ENCODE measurements around the gene IL20. TPM values are rescaled to one million over a fixed set of nuclear protein-coding genes. Genes with fewer than 3 reads are reported as not detected.

Gene IL20
- total RNA-seq, 1 experiment from 2014 or later, result not detected

- no peak overlapping the region for H3K4me3 ChIP-seq (ENCODE audit: low read depth in 2 of 2, low read length in 2 of 2)
- no peaks in the 10 kb centered on the region for H3K9me3 ChIP-seq (ENCODE audit: control insufficient read depth, insufficient read depth, low read depth, low read length)
- CTCF ChIA-PET, result no interaction called here
- DNase-seq (ENCODE audit: low read depth, low spot score) (no peak), ATAC-seq (no peak)
- no peak overlapping the region for H3K27ac ChIP-seq (ENCODE audit: low read length)
- in situ Hi-C loops (cut with HindIII; ENCODE audit: low pct_unique_long_range_greater_than_20kb, low sequenced_read_pairs) (no loop called here), intact Hi-C loops (cut with micrococcal nuclease; ENCODE audit: unreplicated experiment) (no loop called here)
- POLR2A ChIA-PET, result interaction anchor here (0.5 kb wide), 1 partner anchor 163 kb away, joined by 4 read pairs; no protein-coding TSS in a partner anchor
- no peaks in the 10 kb centered on the region for H3K4me1 ChIP-seq (ENCODE audit: control insufficient read depth, insufficient read depth, low read length)
- no peak for TF ChIP-seq TCF7L2 (IDR thresholded peaks at IDR 0.05; ENCODE audit: low read depth, low read length)
- TF ChIP-seq CTCF (IDR thresholded peaks at IDR 0.05), result no peak
- TF ChIP-seq, protein P1, sequence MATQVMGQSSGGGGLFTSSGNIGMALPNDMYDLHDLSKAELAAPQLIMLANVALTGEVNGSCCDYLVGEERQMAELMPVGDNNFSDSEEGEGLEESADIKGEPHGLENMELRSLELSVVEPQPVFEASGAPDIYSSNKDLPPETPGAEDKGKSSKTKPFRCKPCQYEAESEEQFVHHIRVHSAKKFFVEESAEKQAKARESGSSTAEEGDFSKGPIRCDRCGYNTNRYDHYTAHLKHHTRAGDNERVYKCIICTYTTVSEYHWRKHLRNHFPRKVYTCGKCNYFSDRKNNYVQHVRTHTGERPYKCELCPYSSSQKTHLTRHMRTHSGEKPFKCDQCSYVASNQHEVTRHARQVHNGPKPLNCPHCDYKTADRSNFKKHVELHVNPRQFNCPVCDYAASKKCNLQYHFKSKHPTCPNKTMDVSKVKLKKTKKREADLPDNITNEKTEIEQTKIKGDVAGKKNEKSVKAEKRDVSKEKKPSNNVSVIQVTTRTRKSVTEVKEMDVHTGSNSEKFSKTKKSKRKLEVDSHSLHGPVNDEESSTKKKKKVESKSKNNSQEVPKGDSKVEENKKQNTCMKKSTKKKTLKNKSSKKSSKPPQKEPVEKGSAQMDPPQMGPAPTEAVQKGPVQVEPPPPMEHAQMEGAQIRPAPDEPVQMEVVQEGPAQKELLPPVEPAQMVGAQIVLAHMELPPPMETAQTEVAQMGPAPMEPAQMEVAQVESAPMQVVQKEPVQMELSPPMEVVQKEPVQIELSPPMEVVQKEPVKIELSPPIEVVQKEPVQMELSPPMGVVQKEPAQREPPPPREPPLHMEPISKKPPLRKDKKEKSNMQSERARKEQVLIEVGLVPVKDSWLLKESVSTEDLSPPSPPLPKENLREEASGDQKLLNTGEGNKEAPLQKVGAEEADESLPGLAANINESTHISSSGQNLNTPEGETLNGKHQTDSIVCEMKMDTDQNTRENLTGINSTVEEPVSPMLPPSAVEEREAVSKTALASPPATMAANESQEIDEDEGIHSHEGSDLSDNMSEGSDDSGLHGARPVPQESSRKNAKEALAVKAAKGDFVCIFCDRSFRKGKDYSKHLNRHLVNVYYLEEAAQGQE (IDR thresholded peaks at IDR 0.05; ENCODE audit: insufficient read depth in 1 of 2, low read depth in 2 of 2, low read length in 1 of 2), result no peak
- TF ChIP-seq POLR2AphosphoS5 (IDR thresholded peaks at IDR 0.05; ENCODE audit: low read depth, low read length), result no peak
- TF ChIP-seq SIN3A (IDR thresholded peaks at IDR 0.05; ENCODE audit: borderline replicate concordance, insufficient read depth, low read depth, low read length), result no peak
- no peaks in the 10 kb centered on the region for H3K36me3 ChIP-seq (ENCODE audit: control insufficient read depth, insufficient read depth, low read length)
- BruUV-seq (replicated peaks), result no TSS peak
- H3K27me3 ChIP-seq (ENCODE audit: control insufficient read depth, insufficient read depth, low read length), result peaks cover 10% of the 10 kb centered on the region
These were observed 39.0 kb upstream of the IL20 start for GRCh38 chr1:206826394-206826793.

- BruUV-seq (replicated peaks), result no TSS peak
- TF ChIP-seq TCF7L2 (IDR thresholded peaks at IDR 0.05; ENCODE audit: low read depth, low read length) (no peak), CTCF (IDR thresholded peaks at IDR 0.05) (no peak), SIN3A (IDR thresholded peaks at IDR 0.05; ENCODE audit: borderline replicate concordance, insufficient read depth, low read depth, low read length) (no peak), POLR2AphosphoS5 (IDR thresholded peaks at IDR 0.05; ENCODE audit: low read depth, low read length) (no peak)
- TF ChIP-seq, protein P1 (IDR thresholded peaks at IDR 0.05; ENCODE audit: insufficient read depth in 1 of 2, low read depth in 2 of 2, low read length in 1 of 2), result no peak
- in situ Hi-C loops (cut with HindIII; ENCODE audit: low pct_unique_long_range_greater_than_20kb, low sequenced_read_pairs), result no loop called here
- ChIA-PET POLR2A (no interaction called here), CTCF (interaction anchor here (0.5 kb wide), 1 partner anchor 83 kb away, joined by 3 read pairs; no protein-coding TSS in a partner anchor)
- Histone ChIP-seq H3K4me1 (ENCODE audit: control insufficient read depth, insufficient read depth, low read length) (no peaks in the 10 kb centered on the region), H3K9me3 (ENCODE audit: control insufficient read depth, insufficient read depth, low read depth, low read length) (no peaks in the 10 kb centered on the region), H3K27me3 (ENCODE audit: control insufficient read depth, insufficient read depth, low read length) (peaks cover 10% of the 10 kb centered on the region), H3K4me3 (ENCODE audit: low read depth in 2 of 2, low read length in 2 of 2) (no peak overlapping the region), H3K27ac (ENCODE audit: low read length) (no peak overlapping the region), H3K36me3 (ENCODE audit: control insufficient read depth, insufficient read depth, low read length) (no peaks in the 10 kb centered on the region)
- no peak for ATAC-seq
- intact Hi-C loops (cut with micrococcal nuclease; ENCODE audit: unreplicated experiment), result no loop called here
- DNase-seq (ENCODE audit: low read depth, low spot score), result no peak
These were observed 37.4 kb upstream of the IL20 start for GRCh38 chr1:206828061-206828460.
